Progenitor cell of endocrine pancreas (in vitro differentiated cells): ENCODE results near the gene FOXN3. TPM values are rescaled to one million over a fixed set of nuclear protein-coding genes. Genes with fewer than 3 reads are reported as not detected.

ENCODE experiments used
- DNase-seq: peaks from one replicate; pipeline ENCODE4 v3.0.0; 2021; ENCODE audit warnings: low spot score; ENCODE audit not compliant: unreplicated experiment
- H3K27ac Mint-ChIP-seq: 2 replicates; pipeline ENCODE4 v1.8.0; 2021; ENCODE audit warnings: mild to moderate bottlenecking, moderate library complexity, mixed read lengths
- H3K27me3 Mint-ChIP-seq: 2 replicates; pipeline ENCODE4 v1.8.0; 2021; ENCODE audit warnings: mixed read lengths
- H3K36me3 Mint-ChIP-seq: 2 replicates; pipeline ENCODE4 v1.8.0; 2022; ENCODE audit warnings: mixed read lengths; ENCODE audit not compliant: insufficient read depth
- H3K4me1 Mint-ChIP-seq: 2 replicates; pipeline ENCODE4 v1.8.0; 2021; ENCODE audit warnings: low read depth, mixed read lengths
- H3K4me3 Mint-ChIP-seq: 2 replicates; pipeline ENCODE4 v1.8.0; 2021; ENCODE audit warnings: low read depth, mild to moderate bottlenecking, moderate library complexity, mixed read lengths
- H3K9me3 Mint-ChIP-seq: 2 replicates; pipeline ENCODE4 v1.8.0; 2021; ENCODE audit warnings: low read depth, mixed read lengths
- CTCF ChIP-seq: fragments of 200-600 bp; sonication (generic); IDR thresholded peaks from one replicate; pipeline ENCODE4 v1.5.0; 2021; ENCODE audit warnings: antibody characterized with exemption, mild to moderate bottlenecking; ENCODE audit not compliant: unreplicated experiment
- total RNA-seq: library from RNA; stranded (reverse); gene quantifications from 2 replicates; pipeline ENCODE4 v1.2.1, GENCODE V29; 2021

FOXN3 gene
- total RNA-seq, 1 donor from 2014 or later: 25.8 TPM

GRCh38 chr14:89289477-89289876 is 127.6 kb downstream of the FOXN3 start:
- Mint-ChIP-seq H3K9me3 (no peaks in the 10 kb centered on the region), H3K4me1 (peaks cover 4% of the 10 kb centered on the region), H3K4me3 (no peak overlapping the region), H3K27me3 (peaks cover 38% of the 10 kb centered on the region), H3K36me3 (peaks cover 1% of the 10 kb centered on the region), H3K27ac (no peak overlapping the region)
- DNase-seq: no peak
- no peak for TF ChIP-seq CTCF

- no peaks in the 10 kb centered on the region for H3K9me3 Mint-ChIP-seq
- no peak overlapping the region for H3K27ac Mint-ChIP-seq
- no peak for TF ChIP-seq CTCF
- H3K36me3 Mint-ChIP-seq: peaks cover 1% of the 10 kb centered on the region
- no peak for DNase-seq
- no peak overlapping the region for H3K4me3 Mint-ChIP-seq
- peaks cover 24% of the 10 kb centered on the region for H3K27me3 Mint-ChIP-seq
- H3K4me1 Mint-ChIP-seq: peaks cover 4% of the 10 kb centered on the region
Observed at GRCh38 chr14:89288114-89288513, 128.9 kb downstream of the FOXN3 start.

- Mint-ChIP-seq H3K9me3 (no peaks in the 10 kb centered on the region), H3K4me3 (no peak overlapping the region), H3K36me3 (peaks cover 3% of the 10 kb centered on the region), H3K27me3 (peaks cover 6% of the 10 kb centered on the region), H3K4me1 (peaks cover 4% of the 10 kb centered on the region), H3K27ac (no peak overlapping the region)
- no peak for TF ChIP-seq CTCF
- DNase-seq: no peak
Observed at GRCh38 chr14:89284333-89285058, 132.5 kb downstream of the FOXN3 start.

- peaks cover 3% of the 10 kb centered on the region for H3K36me3 Mint-ChIP-seq
- no peak for TF ChIP-seq CTCF
- no peak overlapping the region for H3K27ac Mint-ChIP-seq
Observed at GRCh38 chr14:89283327-89284060, 133.5 kb downstream of the FOXN3 start.

GRCh38 chr14:89282191-89282590 is 134.8 kb downstream of the FOXN3 start:
- no peak for DNase-seq
- H3K27me3 Mint-ChIP-seq: peaks cover 3% of the 10 kb centered on the region
- H3K27ac Mint-ChIP-seq: no peak overlapping the region
- no peak overlapping the region for H3K4me3 Mint-ChIP-seq
- H3K4me1 Mint-ChIP-seq: peaks cover 4% of the 10 kb centered on the region
- H3K9me3 Mint-ChIP-seq: no peaks in the 10 kb centered on the region
- TF ChIP-seq CTCF: no peak
- peaks cover 3% of the 10 kb centered on the region for H3K36me3 Mint-ChIP-seq

More at GRCh38 chr14:89283327-89284060, 133.5 kb downstream of the FOXN3 start:
- no peak overlapping the region for H3K4me3 Mint-ChIP-seq
- peaks cover 6% of the 10 kb centered on the region for H3K27me3 Mint-ChIP-seq
- DNase-seq: no peak
- no peaks in the 10 kb centered on the region for H3K9me3 Mint-ChIP-seq
- peaks cover 4% of the 10 kb centered on the region for H3K4me1 Mint-ChIP-seq
